Activated CD4-positive, alpha-beta T cell treated with anti-CD3 and anti-CD28 coated beads, Interleukin-2, amount 50 U/mL, for 24 hours (primary cell): ENCODE measurements around the gene REM2.

Experiments
- DNase-seq, 2 donors: peaks; one replicate each; pipeline ENCODE4 v3.0.0-alpha.2; 2020; ENCODE audit warnings: low read depth in 1 of 2, low spot score in 1 of 2

REM2 gene, protein sequence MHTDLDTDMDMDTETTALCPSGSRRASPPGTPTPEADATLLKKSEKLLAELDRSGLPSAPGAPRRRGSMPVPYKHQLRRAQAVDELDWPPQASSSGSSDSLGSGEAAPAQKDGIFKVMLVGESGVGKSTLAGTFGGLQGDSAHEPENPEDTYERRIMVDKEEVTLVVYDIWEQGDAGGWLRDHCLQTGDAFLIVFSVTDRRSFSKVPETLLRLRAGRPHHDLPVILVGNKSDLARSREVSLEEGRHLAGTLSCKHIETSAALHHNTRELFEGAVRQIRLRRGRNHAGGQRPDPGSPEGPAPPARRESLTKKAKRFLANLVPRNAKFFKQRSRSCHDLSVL

DNA sequence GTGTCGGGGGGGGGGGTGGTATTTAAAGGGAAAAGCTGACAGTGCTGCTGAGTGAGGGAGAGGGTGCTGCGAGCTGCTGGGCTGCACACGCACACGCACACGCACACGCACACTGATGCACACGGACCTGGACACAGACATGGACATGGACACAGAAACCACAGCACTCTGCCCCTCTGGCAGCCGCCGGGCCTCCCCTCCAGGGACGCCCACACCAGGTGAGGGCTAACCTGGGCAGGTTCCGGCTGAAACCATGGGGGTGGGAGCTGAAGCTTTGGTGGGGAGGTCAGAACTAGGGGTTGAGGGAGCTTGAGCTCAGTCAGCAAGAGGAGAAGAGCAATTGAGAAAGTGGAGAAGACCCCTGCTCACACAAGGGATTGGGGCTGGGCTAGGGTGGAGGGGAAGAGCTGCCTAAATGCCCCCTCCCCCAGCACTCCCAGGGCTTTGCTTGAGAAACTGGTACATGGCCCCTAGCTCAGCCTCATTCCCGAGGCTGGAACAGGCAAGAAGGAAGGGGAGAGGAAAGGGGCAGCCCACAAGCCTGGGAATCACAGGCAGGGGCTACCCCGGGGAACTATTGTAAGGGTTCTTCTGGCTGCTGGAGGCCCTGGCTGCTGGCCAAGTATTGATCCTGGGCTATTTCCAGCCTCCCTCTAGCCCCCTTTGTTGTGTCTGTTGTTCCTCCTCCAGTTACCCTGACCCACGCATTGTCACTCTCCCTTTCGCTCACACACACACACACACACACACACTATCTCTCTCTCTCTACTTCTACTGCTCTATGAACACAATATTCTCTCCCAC, at the start of gene REM2:
REM2 (plus strand) TSS at position 50 of the 804 bp plus-strand sequence; CDS start at position 116, 66 bp downstream.
- no peak for DNase-seq

DNA sequence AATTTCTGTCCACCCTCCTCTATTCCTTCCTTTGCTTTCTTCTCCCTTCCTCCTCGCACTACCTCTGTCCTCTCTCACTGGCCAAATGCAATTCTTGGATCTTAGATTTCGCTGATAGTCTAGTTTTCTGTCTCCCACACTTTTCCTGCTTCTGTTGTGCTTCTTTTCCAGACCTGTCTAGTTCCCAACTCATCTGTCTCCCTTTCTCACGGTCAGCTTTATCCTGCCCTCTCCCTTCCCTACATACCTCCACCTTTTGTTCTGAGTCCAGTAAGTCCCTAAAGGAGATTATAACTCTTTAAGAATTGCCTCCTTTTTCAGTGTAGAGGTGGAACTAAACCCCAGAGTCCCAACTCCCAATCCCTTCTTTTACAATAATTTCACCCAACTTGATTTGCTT, 47.5 kb upstream of the REM2 start:
- no peak for DNase-seq

DNA sequence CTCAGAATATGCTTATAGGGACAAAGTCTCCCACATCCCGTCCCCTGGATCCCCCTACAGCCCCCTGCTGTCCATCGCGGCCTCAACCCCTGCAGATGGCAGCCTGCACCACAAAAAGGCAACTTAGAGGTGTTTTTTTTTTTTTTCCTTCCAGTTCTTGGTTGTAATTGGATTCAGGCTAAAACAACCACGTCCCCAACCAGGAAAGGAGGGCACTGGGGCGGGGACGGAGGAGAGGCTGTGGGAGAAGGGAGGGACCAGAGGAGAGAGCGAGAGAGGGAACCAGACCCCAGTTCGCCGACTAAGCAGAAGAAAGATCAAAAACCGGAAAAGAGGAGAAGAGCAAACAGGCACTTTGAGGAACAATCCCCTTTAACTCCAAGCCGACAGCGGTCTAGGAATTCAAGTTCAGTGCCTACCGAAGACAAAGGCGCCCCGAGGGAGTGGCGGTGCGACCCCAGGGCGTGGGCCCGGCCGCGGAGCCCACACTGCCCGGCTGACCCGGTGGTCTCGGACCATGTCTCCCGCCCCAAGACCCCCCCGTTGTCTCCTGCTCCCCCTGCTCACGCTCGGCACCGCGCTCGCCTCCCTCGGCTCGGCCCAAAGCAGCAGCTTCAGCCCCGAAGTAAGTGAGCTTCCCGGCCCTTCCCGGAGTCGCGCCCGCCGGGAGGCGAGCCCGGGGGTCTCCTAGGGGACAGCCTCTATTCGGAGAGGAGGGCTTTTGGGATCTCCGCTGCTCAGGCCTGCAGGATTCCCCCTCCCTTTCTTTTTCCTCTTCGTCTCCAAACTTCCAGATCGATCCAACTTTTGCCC, 46.5 kb upstream of the REM2 start, which contains the start of gene MMP14:
MMP14 (plus strand) TSS at position 285 of the 813 bp plus-strand sequence; CDS start at position 518, 233 bp downstream.
- no peak for DNase-seq

DNA sequence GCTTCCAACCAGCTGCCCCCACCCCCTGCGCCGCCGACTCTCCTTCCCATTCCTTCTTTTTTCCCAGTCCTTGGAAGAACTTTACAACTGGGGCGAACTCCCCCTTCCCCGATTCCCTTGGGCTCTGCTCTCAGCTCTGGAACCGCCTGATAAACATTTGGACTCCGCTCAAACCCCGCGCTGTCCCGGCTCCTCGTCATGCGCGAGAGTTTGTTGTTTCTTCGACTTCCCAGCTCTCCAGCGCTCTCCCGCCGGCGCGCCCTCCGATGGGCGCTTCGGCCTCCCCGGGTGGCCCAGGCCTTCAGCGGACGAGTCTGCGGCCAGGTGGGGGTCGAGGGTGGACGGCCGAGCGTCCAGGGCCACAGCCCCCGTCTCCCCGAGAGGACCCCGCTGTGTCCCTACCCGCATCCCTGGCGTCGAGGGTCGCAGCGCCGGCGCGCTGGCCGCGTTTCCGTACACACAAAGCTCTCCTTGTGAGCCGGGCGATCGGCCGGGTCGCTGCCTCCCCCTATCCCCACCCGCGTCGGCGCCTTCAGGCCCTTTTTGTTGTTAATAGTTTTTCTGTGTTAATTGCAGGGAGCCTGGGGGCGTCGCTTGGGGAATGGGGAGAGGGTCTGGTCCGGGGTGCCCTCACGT, 45.8 kb upstream of the REM2 start:
- DNase-seq: no peak

DNA sequence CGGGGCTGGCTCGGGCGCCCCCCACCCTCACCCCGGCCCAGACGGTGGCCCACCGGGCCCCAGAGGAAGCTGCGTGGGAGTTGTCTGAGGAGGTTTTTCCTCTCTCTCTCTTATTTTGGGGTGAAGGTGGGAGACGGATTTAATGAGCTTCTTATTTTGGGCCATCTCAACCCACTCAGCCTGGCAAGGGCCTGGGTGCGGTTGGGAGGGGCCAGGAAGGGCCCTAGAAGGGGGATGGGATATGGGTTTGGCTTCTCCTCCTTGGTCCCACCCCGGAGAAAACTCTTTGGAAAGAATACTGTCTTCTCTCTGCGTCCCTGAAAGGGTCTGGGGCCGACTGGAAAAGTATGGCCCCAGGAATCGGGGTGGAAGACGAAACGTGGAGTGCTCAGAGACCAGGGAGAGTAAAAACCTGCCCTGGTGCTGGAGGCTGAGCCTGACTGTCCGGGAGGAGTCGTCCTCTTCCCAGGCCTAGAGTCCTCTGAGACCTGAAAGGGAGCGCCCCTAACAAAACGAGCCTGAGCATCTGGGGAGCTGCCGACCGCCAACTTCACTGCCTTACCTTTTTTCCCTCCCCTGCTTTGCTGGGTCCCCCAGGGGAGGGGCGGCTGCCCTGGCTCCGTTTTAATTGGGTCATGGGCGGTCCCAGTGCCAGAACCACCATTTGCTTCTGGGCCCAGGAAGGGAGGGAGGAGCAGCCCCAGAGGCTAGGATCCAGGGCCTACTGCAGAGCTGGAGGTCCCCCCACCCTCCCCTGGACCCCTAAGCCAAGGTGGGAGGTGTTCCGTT, 45.1 kb upstream of the REM2 start:
- no peak for DNase-seq

DNA sequence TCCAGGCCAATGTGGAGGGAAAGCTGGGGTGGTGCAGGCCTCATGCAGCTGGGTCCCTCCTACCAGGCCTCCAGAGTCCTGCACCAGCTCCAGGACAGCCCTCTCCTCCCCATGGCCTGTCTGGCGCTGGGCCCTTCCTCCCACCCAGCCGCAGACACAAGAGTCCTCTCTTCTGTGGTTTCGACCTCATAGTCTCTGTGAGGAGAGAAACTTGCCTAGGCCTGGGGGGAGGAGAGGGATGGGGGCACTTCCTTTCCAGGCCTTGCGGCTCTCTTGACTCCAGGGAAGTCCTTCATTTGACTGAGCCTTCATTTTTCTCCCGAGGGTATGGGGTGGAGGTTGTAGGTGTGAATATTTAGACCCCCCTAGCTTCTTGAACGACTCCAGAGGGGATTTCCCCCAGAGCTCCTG, 44.4 kb upstream of the REM2 start:
- no peak for DNase-seq

DNA sequence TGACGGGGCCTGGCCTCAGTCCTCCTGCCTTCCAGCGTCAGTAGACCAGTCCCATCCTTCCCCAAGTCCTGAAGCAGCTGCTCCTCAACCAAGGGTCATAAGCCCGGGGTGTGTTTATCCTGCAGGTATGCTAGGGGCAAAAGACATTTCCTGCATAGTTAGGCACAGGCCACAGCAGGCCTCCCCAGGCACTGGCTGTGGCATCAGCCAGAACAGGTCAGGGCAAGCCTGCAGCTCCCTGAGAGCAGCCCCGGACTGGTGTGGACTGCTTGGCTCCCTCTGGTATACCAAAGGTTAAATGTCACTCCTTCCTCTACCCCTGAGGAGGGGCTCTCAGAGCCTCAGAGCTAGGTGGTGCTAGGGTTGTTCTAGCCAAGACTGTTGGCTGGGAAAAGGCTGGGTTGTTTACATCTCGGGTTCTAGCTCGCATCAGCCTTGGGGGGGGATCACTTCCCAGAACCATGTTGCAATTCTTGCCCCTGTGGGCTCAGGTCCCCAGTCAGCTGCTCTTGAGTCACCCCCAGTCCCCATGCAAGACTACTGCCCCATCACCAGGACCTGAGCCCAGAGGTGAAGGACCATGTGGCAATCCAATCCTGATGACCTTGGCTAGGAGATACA, 43.8 kb upstream of the REM2 start:
- DNase-seq: no peak

DNA sequence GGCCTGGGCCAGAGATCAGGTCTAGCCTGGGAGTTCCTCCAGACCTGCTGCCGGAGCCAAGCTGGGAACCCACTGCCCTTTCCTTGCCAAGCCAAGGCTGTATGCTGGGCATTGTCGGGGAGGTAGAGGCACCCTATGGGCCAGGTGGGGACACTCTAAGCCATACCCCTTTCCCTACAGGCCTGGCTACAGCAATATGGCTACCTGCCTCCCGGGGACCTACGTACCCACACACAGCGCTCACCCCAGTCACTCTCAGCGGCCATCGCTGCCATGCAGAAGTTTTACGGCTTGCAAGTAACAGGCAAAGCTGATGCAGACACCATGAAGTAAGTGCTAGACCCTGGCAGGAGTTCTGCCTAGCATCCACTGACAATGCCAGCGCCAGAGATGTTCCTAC, 41.7 kb upstream of the REM2 start:
- DNase-seq: no peak

DNA sequence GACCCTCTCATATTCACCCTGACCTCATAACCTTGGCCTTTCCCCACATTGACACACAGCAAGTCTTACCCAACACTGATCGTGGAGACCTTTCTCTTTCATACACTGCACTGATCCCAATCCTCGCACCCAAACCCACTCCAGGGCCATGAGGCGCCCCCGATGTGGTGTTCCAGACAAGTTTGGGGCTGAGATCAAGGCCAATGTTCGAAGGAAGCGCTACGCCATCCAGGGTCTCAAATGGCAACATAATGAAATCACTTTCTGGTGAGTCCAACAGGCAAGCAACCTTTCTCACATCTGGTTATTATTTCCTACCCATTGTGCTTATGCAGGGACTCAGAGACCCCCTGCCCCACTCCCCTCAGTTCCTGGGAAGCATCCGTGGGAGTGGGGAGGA, 41.3 kb upstream of the REM2 start:
- no peak for DNase-seq

DNA sequence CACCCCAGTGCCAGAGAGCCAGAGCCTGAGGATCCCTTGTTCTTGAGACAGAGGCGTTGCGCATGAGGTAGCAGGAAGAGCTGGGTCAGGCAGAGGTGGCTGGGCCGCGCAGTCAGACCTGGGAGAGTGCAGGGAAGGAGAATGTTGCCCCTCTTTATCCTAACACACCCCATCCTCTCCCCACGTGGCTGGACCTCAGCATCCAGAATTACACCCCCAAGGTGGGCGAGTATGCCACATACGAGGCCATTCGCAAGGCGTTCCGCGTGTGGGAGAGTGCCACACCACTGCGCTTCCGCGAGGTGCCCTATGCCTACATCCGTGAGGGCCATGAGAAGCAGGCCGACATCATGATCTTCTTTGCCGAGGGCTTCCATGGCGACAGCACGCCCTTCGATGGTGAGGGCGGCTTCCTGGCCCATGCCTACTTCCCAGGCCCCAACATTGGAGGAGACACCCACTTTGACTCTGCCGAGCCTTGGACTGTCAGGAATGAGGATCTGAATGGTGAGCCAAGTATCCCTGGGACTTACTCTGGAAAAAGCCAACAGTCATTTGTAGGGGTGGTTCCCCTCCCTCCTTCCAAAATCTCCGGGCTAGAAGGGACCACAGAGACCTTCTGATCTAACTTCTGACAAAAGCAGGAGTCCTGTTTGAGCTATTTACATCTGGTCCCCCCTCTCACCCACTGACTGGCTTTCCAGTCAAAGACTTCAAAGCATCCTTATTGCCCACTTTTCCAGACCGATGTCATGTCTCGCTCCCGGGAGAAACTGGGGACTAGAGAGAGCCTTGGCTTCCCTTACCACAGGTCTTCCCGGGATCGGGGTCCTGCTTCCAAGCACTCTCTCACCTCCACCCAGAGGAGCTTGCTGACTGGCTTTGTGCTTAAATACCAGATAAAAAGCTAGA, 40.6 kb upstream of the REM2 start:
- no peak for DNase-seq

DNA sequence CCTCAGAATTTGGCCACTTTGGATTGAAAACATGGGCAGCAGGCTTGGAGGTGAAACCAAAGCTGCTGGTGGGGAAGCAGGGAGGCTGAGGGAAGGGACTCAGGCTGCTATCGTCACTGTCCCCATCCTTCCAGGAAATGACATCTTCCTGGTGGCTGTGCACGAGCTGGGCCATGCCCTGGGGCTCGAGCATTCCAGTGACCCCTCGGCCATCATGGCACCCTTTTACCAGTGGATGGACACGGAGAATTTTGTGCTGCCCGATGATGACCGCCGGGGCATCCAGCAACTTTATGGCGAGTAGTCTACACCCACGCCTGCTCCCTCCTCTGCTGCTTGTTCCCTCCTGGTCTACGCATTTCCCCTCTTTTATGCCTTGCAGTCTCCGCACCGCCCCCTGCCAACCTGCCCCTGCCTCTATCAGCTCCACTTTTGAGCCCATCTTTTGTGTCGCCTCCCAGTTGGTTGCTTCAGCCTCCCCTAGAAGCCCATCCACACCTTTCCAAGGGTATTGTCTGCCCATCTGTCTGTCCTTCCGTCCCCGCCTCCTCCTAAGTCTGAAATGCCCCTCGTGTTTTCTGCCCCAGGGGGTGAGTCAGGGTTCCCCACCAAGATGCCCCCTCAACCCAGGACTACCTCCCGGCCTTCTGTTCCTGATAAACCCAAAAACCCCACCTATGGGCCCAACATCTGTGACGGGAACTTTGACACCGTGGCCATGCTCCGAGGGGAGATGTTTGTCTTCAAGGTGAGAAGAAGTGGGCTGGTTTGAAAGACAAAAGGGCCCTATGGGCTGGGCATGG, 39.7 kb upstream of the REM2 start:
- DNase-seq: no peak

DNA sequence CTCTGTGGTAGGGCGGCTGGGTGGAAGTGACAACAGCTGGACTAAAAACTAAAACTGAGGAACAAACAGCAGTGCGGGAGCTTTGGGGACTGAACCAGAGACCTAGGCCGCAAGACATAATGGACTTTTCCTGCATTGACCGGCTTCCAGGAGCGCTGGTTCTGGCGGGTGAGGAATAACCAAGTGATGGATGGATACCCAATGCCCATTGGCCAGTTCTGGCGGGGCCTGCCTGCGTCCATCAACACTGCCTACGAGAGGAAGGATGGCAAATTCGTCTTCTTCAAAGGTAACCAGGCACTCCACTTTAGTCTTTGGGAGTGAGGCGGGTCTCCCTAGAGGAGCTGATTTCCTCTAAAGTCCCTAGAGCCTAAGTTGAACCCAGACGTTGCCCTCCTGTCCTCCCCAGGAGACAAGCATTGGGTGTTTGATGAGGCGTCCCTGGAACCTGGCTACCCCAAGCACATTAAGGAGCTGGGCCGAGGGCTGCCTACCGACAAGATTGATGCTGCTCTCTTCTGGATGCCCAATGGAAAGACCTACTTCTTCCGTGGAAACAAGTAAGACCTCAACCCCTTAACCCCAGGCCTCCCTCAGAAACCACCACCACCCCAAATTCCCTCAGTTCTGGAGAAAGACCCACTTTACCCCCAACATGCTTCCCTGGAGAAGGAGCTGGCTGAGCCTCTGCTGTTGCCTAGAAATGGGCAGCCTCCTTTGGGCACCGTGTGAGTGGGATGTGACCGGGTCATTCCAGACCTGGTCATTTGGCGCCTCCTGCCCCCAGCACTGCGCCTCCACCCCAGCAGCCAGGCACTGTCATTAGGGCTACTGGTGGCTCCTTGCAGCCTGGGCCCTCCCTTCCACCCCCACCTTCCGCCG, 38.6 kb upstream of the REM2 start:
- no peak for DNase-seq

DNA sequence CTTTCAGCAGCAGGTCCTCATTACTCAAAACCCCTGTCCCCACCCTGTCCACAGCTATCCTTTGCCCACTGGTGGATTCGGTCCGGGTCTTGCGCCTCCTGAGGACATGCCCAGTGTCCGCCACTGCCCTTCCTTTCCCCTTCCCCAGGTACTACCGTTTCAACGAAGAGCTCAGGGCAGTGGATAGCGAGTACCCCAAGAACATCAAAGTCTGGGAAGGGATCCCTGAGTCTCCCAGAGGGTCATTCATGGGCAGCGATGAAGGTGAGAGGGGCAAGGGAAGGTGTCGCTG, 38.0 kb upstream of the REM2 start:
- DNase-seq: no peak

DNA sequence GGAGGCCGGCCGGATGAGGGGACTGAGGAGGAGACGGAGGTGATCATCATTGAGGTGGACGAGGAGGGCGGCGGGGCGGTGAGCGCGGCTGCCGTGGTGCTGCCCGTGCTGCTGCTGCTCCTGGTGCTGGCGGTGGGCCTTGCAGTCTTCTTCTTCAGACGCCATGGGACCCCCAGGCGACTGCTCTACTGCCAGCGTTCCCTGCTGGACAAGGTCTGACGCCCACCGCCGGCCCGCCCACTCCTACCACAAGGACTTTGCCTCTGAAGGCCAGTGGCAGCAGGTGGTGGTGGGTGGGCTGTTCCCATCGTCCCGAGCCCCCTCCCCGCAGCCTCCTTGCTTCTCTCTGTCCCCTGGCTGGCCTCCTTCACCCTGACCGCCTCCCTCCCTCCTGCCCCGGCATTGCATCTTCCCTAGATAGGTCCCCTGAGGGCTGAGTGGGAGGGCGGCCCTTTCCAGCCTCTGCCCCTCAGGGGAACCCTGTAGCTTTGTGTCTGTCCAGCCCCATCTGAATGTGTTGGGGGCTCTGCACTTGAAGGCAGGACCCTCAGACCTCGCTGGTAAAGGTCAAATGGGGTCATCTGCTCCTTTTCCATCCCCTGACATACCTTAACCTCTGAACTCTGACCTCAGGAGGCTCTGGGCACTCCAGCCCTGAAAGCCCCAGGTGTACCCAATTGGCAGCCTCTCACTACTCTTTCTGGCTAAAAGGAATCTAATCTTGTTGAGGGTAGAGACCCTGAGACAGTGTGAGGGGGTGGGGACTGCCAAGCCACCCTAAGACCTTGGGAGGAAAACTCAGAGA, 37.0 kb upstream of the REM2 start:
- no peak for DNase-seq

DNA sequence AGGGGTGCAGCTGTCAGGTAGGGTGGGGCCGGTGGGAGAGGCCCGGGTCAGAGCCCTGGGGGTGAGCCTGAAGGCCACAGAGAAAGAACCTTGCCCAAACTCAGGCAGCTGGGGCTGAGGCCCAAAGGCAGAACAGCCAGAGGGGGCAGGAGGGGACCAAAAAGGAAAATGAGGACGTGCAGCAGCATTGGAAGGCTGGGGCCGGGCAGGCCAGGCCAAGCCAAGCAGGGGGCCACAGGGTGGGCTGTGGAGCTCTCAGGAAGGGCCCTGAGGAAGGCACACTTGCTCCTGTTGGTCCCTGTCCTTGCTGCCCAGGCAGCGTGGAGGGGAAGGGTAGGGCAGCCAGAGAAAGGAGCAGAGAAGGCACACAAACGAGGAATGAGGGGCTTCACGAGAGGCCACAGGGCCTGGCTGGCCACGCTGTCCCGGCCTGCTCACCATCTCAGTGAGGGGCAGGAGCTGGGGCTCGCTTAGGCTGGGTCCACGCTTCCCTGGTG, 36.2 kb upstream of the REM2 start:
- no peak for DNase-seq

DNA sequence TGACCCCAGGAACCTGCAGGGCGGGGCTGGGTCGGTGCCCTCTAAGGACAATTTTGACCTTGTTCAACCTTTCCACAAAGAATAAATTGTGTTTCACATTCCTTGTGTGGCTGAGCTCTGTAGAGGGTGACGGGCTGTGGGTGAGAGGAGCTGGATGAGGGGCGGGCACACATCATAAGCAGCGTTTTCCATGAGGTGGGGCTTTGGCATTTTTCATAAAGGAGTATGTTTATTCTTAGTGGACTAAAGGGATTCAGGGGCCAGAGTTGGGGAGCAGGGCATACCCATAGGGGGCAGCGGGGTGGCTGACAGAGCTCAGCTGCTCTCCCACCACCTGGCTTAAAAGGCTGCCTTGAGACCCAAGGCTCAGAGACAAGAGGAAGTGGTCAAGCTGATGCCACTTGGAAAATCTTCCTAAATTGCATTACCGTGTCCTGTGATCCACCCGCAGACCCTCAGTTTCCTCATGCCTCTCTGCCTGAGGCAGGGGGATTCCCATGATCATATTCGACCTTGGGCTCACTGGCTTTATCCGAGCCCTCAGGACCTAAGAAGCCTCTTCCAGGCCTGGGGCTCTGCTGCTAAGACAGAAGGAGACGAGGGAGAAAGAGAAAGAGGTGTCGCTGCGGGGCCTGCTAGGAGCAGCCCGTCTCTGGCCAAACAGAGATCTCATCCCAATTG, 35.2 kb upstream of the REM2 start:
- no peak for DNase-seq
